ENCODE data around the gene FCSK.

FCSK gene

GRCh38 chr16:70529051-70529777, 74.8 kb downstream of the FCSK start:
- peak; percentile 70 for DNase-seq
